Activated T-cell treated with anti-CD3 and anti-CD28 coated beads, Interleukin-2, amount 50 U/mL, for 24 hours (primary cell): ENCODE measurements around the gene FCHO2.
"Not testable (repeated sequence)": the region's sequence is repeated elsewhere in the genome, so short reads cannot be mapped to it uniquely, and the experiment has no call there.

Source experiments
- DNase-seq: peaks from one replicate; pipeline ENCODE4 v3.0.0-alpha.2; 2020
- H3K27ac Mint-ChIP-seq: 2 replicates; pipeline ENCODE4 v1.8.0; 2020; ENCODE audit warnings: mild to moderate bottlenecking, mixed read lengths
- H3K27me3 Mint-ChIP-seq: 2 replicates; pipeline ENCODE4 v1.8.0; 2020; ENCODE audit warnings: mixed read lengths
- H3K36me3 Mint-ChIP-seq: 2 replicates; pipeline ENCODE4 v1.8.0; 2020; ENCODE audit warnings: low read depth, mixed read lengths
- H3K4me1 Mint-ChIP-seq: 2 replicates; pipeline ENCODE4 v1.8.0; 2020; ENCODE audit warnings: low read depth, mixed read lengths
- H3K4me3 Mint-ChIP-seq: 2 replicates; pipeline ENCODE4 v1.8.0; 2020; ENCODE audit warnings: mild to moderate bottlenecking, moderate library complexity, mixed read lengths
- H3K9me3 Mint-ChIP-seq: 2 replicates; pipeline ENCODE4 v1.8.0; 2020; ENCODE audit warnings: mixed read lengths

FCHO2 gene

DNA sequence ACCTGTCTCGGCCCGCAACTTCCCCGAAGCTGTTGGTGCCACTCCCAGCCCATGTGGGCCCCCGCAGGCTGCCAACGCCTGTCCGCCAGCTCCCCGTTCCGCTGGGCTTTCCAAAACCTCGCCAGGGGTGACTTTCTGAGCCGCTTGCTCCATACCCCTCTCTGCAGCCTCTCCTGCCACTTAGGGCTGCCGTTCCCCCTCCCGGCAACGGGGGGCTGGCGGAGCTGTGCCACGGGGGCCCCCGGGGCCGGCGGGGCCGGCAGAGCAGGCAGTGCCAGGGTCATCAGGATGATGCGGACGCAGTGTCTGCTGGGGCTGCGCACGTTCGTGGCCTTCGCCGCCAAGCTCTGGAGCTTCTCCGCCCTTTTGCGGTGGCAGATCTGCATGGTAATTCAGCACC lies 40.8 kb downstream of the FCHO2 start:
- H3K27ac Mint-ChIP-seq, result no peak overlapping the region
- H3K4me3 Mint-ChIP-seq, result no peak overlapping the region
- DNase-seq, result no peak
- peaks cover 4% of the 10 kb centered on the region for H3K27me3 Mint-ChIP-seq
- H3K4me1 Mint-ChIP-seq, result no peaks in the 10 kb centered on the region
- no peaks in the 10 kb centered on the region for H3K9me3 Mint-ChIP-seq
- H3K36me3 Mint-ChIP-seq, result no peaks in the 10 kb centered on the region

DNA sequence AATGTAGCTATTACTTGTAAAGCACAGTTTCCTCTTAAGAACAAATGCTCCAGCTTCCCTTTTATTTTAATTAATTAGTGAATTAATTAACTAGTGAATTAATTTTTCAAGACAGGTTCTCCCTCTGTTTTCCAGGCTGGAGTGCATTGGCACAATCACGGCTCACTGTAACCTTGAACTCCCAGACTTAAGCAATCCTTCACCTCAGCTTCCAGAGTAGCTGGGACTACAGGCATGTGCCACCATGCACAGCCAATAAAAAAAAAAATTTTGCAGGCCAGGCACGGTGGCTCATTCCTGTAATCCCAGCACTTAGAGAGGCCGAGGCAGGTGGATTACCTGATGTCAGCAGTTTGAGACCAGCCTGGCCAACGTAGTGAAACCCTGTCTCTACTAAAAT lies 44.1 kb downstream of the FCHO2 start:
- no peak overlapping the region for H3K4me3 Mint-ChIP-seq
- H3K9me3 Mint-ChIP-seq, result no peaks in the 10 kb centered on the region
- no peaks in the 10 kb centered on the region for H3K36me3 Mint-ChIP-seq
- H3K4me1 Mint-ChIP-seq, result no peaks in the 10 kb centered on the region
- no peaks in the 10 kb centered on the region for H3K27me3 Mint-ChIP-seq
- DNase-seq, result no peak
- no peak overlapping the region for H3K27ac Mint-ChIP-seq

DNA sequence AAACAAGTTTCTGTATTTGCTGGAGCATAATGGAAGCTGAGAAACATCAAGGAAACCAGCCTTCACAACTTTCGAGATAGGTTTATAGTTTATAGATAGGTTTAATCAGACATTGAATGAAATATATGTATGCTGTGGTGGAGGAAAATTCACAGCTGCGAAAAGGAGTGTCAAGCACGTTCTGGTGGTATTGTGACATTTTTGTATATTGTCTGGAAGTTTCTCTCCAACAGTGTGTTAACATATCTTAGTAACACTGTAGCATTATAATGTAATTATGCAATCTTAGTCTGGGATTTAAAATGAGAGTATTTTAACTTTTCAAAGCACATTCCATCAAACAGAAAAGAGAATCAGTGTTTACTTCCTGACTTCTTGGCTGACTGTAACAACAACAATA lies 50.0 kb downstream of the FCHO2 start:
- Mint-ChIP-seq H3K4me3 (no peak overlapping the region), H3K9me3 (no peaks in the 10 kb centered on the region), H3K27me3 (no peaks in the 10 kb centered on the region), H3K36me3 (no peaks in the 10 kb centered on the region), H3K27ac (no peak overlapping the region), H3K4me1 (no peaks in the 10 kb centered on the region)
- no peak for DNase-seq

DNA sequence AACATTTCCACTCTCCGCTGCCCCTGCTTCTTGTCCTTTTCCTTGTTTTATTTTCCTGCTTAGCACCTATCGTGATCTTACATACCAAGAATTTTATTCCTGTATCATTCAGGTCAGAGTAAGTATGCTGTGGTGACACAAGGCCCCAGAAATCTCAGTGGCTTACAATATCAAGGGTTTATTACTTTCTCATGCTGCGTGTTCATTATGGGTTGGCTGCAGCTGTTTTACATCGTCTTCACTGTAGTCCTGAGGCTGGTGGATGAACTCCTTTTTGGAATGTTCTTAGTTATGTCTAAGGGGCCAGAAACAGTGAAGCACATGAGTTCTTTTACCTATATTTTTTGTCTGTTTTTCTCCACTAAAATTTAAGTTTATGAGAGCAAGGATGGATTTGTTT lies 51.2 kb downstream of the FCHO2 start:
- Mint-ChIP-seq H3K27ac (no peak overlapping the region), H3K4me3 (no peak overlapping the region), H3K36me3 (no peaks in the 10 kb centered on the region), H3K27me3 (no peaks in the 10 kb centered on the region), H3K4me1 (no peaks in the 10 kb centered on the region), H3K9me3 (no peaks in the 10 kb centered on the region)
- DNase-seq, result no peak

DNA sequence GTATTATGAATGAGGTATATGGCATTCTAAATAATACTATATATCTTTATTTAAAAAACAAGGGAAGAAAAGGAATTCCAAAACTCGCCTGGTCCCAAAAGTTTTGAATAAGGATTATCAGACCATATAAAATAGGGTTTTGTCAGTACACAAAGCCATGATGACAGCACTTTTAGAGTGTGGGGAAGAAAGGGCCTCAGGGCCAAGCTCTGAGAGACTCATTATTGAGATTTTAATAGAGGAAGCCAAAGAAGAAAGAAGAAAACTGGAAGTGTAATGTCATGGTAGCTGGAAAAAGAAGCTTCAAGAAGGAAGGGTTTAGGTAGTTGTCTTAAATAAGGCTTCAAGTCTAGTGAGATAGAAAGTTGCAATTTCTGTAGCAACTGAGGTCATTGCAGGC lies 53.0 kb downstream of the FCHO2 start:
- Mint-ChIP-seq H3K4me1 (no peaks in the 10 kb centered on the region), H3K27ac (no peak overlapping the region), H3K27me3 (no peaks in the 10 kb centered on the region), H3K9me3 (no peaks in the 10 kb centered on the region), H3K36me3 (no peaks in the 10 kb centered on the region), H3K4me3 (no peak overlapping the region)
- DNase-seq, result no peak

DNA sequence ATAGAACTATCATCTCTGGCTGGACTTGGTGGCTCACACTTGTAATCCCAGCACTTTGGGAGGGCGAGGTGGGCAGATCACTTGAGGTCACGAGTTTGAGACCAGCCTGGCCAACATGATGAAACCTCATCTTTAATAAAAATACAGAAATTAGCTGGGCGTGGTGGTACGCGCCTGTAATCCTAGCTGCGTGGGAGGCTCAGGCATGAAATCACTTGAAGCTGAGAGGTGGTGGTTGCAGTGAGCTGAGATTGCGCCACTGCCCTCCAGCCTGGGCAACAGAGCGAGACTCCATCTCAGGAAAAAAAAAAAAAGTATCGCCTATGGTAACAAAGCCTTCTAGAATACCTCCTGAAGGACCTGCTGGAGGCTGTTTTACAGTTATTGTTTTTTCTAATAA lies 55.8 kb downstream of the FCHO2 start:
- H3K4me1 Mint-ChIP-seq, H3K4me3 Mint-ChIP-seq, H3K27me3 Mint-ChIP-seq, DNase-seq, H3K27ac Mint-ChIP-seq, H3K9me3 Mint-ChIP-seq, H3K36me3 Mint-ChIP-seq: not testable (repeated sequence)

DNA sequence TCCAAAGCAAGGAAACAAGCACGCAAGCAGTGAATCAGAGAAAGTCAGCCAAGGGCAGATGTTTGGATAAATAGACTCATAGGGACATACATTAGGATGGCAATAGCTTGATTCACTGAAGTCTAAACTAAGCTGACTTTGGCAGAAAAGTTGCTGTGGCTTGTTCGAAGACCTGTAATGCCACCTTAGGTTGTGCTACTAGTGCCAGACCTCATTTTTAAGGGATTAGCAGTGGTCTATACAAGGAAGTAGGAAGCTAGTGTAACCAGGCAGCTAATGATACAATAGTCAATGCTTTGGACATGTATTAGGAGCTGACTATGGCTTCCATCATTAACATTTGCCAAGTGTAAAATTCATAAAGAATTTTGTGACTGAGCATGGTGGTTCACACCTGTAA lies 63.1 kb downstream of the FCHO2 start:
- Mint-ChIP-seq H3K36me3 (no peaks in the 10 kb centered on the region), H3K27me3 (peaks cover 2% of the 10 kb centered on the region), H3K9me3 (no peaks in the 10 kb centered on the region), H3K4me1 (no peaks in the 10 kb centered on the region), H3K4me3 (no peak overlapping the region), H3K27ac (no peak overlapping the region)
- no peak for DNase-seq

DNA sequence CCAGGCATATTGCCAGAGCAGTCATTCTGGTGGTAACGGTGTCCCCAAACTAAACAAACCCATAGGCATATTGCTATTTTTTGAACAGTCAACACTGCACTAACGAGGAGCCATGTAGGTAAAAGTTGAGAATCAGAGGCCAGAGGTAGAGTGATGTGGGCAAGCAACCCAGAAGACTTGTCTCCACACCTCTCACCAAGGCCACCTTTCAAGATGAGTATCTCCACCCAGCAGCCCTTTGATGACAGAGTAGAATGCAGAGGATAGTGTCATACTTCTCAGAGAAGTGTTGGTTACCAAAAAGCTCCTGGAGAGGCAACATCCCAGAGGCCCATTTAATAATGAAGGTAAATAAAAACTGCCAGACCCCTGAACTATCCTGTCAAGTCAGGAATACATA lies 63.9 kb downstream of the FCHO2 start:
- no peak for DNase-seq
- H3K27me3 Mint-ChIP-seq, result peaks cover 2% of the 10 kb centered on the region
- H3K4me3 Mint-ChIP-seq, result no peak overlapping the region
- H3K27ac Mint-ChIP-seq, result no peak overlapping the region
- no peaks in the 10 kb centered on the region for H3K36me3 Mint-ChIP-seq
- H3K9me3 Mint-ChIP-seq, result no peaks in the 10 kb centered on the region
- no peaks in the 10 kb centered on the region for H3K4me1 Mint-ChIP-seq

DNA sequence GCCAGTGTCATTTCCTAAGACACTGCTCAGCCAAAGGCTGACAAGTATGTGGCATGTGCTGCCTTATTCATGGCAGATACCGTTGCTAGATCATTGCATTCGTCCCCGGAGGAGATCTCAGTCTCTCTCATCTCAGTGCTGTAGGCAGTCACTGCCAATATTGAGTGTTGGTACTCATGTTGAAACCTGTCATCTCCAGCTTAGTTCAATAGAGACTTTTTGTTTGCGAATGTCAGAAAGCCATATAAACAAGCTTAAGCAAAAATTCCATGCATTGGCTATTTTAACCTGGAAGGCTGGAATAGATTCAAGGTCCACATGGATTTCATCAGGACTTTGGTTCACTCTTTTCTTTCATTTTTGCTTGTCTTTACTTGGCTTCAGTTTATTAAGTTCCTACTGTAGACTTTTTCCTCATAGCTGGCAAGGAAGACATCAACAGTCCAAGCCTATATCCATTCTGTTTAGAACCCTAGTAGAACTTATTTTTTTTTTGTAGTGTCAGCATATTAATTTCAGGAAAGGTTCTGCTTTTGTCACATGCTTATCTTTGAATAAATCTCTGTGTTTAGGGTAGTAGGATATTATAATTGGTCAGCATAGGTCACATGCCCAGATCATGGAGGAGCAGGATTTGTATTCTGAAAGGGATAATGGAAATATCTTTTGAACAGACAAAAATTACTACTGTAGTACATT lies 66.8 kb downstream of the FCHO2 start:
- H3K27me3 Mint-ChIP-seq, result peaks cover 2% of the 10 kb centered on the region
- no peaks in the 10 kb centered on the region for H3K9me3 Mint-ChIP-seq
- H3K36me3 Mint-ChIP-seq, result no peaks in the 10 kb centered on the region
- H3K27ac Mint-ChIP-seq, result no peak overlapping the region
- no peak overlapping the region for H3K4me3 Mint-ChIP-seq
- DNase-seq, result no peak
- H3K4me1 Mint-ChIP-seq, result no peaks in the 10 kb centered on the region

DNA sequence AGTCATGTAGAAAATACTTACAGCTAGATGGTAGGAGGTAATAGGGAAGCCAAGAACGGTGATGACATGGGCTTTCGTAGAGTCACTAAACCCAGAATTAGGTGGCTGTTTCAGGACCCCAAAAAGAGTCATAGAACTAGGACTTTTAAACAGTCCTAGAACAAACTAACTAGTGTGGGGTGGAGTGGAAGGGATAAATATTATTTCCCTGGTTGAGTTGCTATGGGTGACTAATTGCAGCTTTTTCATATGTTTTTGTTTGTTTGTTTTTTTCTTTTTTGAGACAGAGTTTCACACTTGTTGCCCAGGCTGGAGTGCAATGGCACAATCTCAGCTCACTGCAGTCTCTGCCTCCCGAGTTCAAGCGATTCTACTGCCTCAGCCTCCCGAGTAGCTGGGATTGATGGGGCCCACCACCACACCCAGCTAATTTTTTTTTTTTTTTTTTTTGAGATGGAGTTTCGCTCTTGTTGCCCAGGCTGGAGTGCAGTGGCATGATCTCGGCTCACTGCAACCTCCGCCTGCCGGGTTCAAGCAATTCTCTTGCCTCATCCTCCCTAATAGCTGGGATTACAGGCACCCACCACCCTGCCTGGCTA lies 69.2 kb downstream of the FCHO2 start:
- H3K27ac Mint-ChIP-seq, H3K9me3 Mint-ChIP-seq, H3K4me3 Mint-ChIP-seq, H3K36me3 Mint-ChIP-seq, DNase-seq, H3K4me1 Mint-ChIP-seq, H3K27me3 Mint-ChIP-seq: not testable (repeated sequence)

DNA sequence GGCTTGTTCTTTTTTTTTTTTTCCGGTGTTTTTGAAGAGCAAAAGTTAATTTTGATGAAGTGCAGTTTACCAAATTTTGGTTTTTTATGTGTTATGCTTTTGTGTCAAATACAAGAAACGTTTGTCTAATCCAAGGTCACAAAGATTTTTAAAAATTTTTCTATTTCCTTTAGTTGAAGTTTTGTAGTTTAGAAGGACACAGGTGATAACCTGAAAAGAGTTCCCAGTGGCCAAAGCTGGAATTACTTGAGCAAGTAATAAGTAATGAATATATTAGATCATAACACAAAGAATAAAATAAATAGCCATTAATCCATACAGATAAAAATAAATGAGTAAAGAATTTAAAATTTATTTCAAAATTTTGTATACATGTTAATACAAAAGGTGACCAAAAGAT lies 71.5 kb downstream of the FCHO2 start:
- Mint-ChIP-seq H3K27ac (no peak overlapping the region), H3K4me3 (no peak overlapping the region)
- DNase-seq, result no peak

DNA sequence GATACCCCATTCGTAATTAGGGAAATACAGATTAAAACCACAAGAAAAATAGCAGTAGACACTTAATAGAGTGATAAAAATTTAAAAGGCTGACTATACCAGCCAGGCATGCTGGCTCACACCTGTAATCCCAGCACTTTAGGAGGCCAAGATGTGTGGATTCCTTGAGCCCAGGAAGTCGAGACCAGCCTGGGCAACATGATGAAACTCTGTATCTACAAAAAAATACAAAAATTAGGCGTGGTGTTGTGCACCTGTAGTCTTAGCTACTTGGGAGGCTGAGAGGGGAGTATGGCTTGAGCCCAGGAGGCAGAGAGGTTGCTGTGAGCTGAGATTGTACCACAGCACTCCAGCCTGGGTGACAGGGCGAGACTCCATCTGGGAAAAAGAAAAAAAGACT lies 72.0 kb downstream of the FCHO2 start:
- DNase-seq, result no peak
- Mint-ChIP-seq H3K4me1 (no peaks in the 10 kb centered on the region), H3K4me3 (no peak overlapping the region), H3K9me3 (no peaks in the 10 kb centered on the region), H3K27ac (no peak overlapping the region), H3K27me3 (no peaks in the 10 kb centered on the region), H3K36me3 (no peaks in the 10 kb centered on the region)

More for the DNA sequence above, 71.5 kb downstream of the FCHO2 start:
- H3K4me1 Mint-ChIP-seq, result no peaks in the 10 kb centered on the region
- no peaks in the 10 kb centered on the region for H3K36me3 Mint-ChIP-seq
- peaks cover under 1% of the 10 kb centered on the region for H3K27me3 Mint-ChIP-seq
- no peaks in the 10 kb centered on the region for H3K9me3 Mint-ChIP-seq

DNA sequence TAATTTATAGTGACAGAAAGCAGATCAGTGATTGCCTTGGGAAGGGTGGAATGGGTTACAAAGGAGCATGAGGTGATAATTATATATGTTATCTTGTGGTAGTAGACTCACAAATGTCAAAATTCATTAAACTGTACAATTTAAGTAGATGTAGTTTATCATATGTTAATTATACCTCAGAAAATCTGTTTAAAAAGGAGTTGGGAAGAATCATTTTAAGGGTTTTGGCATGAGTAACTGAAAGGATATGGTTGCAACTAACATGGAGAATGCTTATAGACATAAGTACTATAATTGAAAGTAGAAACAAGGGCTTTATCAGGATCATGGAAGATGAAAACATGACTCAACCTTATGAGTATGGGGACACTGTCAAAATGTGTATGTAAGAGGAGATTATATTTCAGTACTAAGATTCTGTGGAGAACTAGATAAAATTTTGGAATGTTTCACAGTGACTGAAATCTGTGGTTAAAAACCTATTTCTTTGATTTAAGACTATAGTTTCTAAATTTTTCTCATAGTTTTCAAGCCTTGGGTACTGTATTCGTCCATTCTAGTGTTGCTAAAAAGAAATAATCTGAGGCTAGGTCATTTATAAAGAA lies 73.3 kb downstream of the FCHO2 start:
- Mint-ChIP-seq H3K4me1 (no peaks in the 10 kb centered on the region), H3K36me3 (no peaks in the 10 kb centered on the region), H3K27me3 (no peaks in the 10 kb centered on the region), H3K9me3 (no peaks in the 10 kb centered on the region), H3K4me3 (no peak overlapping the region), H3K27ac (no peak overlapping the region)
- no peak for DNase-seq

DNA sequence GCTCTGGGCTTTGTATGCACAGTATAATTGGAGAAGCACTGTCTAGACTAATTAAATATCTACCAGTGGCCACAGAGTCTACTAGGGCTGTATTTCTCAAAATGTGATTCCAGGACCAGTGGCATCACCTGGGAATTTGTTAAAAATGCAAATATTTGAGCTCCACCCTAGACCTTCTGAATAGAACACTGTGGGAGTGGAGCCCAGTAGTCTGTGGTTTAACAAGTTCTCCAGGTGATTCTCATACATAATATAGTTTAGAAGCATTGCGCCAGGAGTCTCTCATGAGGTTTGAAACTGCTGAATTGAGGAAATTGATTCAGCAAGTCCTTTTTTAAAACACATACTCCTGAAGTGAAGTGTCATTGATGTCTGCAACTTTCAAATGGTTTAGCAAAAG lies 74.7 kb downstream of the FCHO2 start:
- Mint-ChIP-seq H3K9me3 (no peaks in the 10 kb centered on the region), H3K36me3 (no peaks in the 10 kb centered on the region), H3K4me1 (no peaks in the 10 kb centered on the region), H3K4me3 (no peak overlapping the region), H3K27ac (no peak overlapping the region), H3K27me3 (no peaks in the 10 kb centered on the region)
- no peak for DNase-seq

DNA sequence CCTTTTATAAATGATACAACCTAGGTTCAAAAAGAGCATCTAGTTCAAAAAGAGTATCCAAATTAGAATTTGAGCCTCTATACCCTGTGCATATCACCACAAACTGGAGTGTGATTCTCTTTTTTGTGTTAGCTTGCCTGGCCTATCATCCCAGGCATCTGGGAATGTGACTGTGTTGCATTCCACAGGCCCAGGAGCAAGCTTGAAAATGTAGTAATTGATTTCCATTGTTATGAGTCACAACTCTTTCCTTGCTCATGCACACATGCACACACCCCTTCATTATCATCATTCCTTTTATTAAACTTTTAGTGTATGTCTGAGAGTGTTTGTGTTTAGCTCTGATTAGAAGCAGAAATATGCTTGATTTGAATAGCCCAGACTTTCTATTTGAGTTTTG lies 75.2 kb downstream of the FCHO2 start:
- H3K36me3 Mint-ChIP-seq, result no peaks in the 10 kb centered on the region
- H3K9me3 Mint-ChIP-seq, result no peaks in the 10 kb centered on the region
- H3K27me3 Mint-ChIP-seq, result no peaks in the 10 kb centered on the region
- no peak overlapping the region for H3K4me3 Mint-ChIP-seq
- no peaks in the 10 kb centered on the region for H3K4me1 Mint-ChIP-seq
- no peak overlapping the region for H3K27ac Mint-ChIP-seq
- DNase-seq, result no peak
